BJ (cell line): ENCODE measurements around the gene MYH13. TPM values are rescaled to one million over a fixed set of nuclear protein-coding genes. Genes with fewer than 3 reads are reported as not detected.
A peak's percentile ranks its signal among the peaks of the same experiment; 100 is the strongest.
"Not testable (repeated sequence)": the region's sequence is repeated elsewhere in the genome, so short reads cannot be mapped to it uniquely, and the experiment has no call there.

Source experiments
- CTCF ChIA-PET: fragments of 350-600 bp; formaldehyde crosslinking; extraction: SDS; loops from one replicate; lab custom pipeline; 2021; ENCODE audit warnings: antibody characterized with exemption, inconsistent platforms; lab: Yijun Ruan, JAX
- POLR2A ChIA-PET: fragments of 300-600 bp; sonication (Branson Sonifier 250); formaldehyde crosslinking; extraction: SDS; loops from one replicate; lab custom pipeline; 2021; ENCODE audit warnings: antibody characterized with exemption; lab: Charles Lee
- DNase-seq: peaks from one replicate; pipeline ENCODE4 v3.0.0-alpha.2; 2011; ENCODE audit warnings: low read depth
- H3K27me3 ChIP-seq: 2 replicates; pipeline ENCODE4 v1.6.0; 2011; ENCODE audit warnings: low read length; ENCODE audit not compliant: control insufficient read depth, insufficient read depth
- H3K36me3 ChIP-seq: 2 replicates; pipeline ENCODE4 v1.5.1; 2011; ENCODE audit warnings: low read length; ENCODE audit not compliant: control insufficient read depth, insufficient read depth
- H3K4me3 ChIP-seq: 2 replicates; pipeline ENCODE4 v1.5.1; 2011; ENCODE audit warnings: low read depth, mild to moderate bottlenecking, control low read depth, low read length
- polyA plus RNA-seq: library from polyadenylated mRNA; depleted of rRNA; stranded (reverse); fragments of >200 nt; gene quantifications from 2 replicates; pipeline ENCODE4 v1.2.3, GENCODE V29; 2011
- TF ChIP-seq, protein P1 (sequence below): IDR thresholded peaks from 2 replicates; pipeline ENCODE4 v1.5.1; 2011; ENCODE audit warnings: low read depth, mild to moderate bottlenecking, control low read depth, inconsistent platforms, low read length, moderate library complexity; ENCODE audit not compliant: insufficient read depth

The MYH13 gene
- polyA plus RNA-seq, 1 experiment = not detected

GRCh38 chr17:10295728-10296343 is 77.0 kb downstream of the MYH13 start:
- Histone ChIP-seq H3K27me3 (no peaks in the 10 kb centered on the region), H3K4me3 (no peak overlapping the region), H3K36me3 (no peaks in the 10 kb centered on the region)
- CTCF ChIA-PET = interaction anchor here (0.8 to 9.5 kb wide), 4 partner anchors 19 to 321 kb away, joined by 3 to 121 read pairs (median 3); no protein-coding TSS in a partner anchor
- TF ChIP-seq, protein P1, sequence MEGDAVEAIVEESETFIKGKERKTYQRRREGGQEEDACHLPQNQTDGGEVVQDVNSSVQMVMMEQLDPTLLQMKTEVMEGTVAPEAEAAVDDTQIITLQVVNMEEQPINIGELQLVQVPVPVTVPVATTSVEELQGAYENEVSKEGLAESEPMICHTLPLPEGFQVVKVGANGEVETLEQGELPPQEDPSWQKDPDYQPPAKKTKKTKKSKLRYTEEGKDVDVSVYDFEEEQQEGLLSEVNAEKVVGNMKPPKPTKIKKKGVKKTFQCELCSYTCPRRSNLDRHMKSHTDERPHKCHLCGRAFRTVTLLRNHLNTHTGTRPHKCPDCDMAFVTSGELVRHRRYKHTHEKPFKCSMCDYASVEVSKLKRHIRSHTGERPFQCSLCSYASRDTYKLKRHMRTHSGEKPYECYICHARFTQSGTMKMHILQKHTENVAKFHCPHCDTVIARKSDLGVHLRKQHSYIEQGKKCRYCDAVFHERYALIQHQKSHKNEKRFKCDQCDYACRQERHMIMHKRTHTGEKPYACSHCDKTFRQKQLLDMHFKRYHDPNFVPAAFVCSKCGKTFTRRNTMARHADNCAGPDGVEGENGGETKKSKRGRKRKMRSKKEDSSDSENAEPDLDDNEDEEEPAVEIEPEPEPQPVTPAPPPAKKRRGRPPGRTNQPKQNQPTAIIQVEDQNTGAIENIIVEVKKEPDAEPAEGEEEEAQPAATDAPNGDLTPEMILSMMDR = peak; percentile 71
- POLR2A ChIA-PET = no interaction called here
- DNase-seq = no peak

- no peak for DNase-seq
- no peak overlapping the region for H3K4me3 ChIP-seq
- no peaks in the 10 kb centered on the region for H3K27me3 ChIP-seq
- ChIA-PET CTCF (interaction anchor here (0.7 to 9.5 kb wide), 5 partner anchors 9 to 322 kb away, joined by 3 to 121 read pairs (median 3); no protein-coding TSS in a partner anchor), POLR2A (no interaction called here)
- TF ChIP-seq, protein P1 = no peak
- H3K36me3 ChIP-seq = no peaks in the 10 kb centered on the region
Observed at GRCh38 chr17:10294180-10294579, 78.6 kb downstream of the MYH13 start.

DNA sequence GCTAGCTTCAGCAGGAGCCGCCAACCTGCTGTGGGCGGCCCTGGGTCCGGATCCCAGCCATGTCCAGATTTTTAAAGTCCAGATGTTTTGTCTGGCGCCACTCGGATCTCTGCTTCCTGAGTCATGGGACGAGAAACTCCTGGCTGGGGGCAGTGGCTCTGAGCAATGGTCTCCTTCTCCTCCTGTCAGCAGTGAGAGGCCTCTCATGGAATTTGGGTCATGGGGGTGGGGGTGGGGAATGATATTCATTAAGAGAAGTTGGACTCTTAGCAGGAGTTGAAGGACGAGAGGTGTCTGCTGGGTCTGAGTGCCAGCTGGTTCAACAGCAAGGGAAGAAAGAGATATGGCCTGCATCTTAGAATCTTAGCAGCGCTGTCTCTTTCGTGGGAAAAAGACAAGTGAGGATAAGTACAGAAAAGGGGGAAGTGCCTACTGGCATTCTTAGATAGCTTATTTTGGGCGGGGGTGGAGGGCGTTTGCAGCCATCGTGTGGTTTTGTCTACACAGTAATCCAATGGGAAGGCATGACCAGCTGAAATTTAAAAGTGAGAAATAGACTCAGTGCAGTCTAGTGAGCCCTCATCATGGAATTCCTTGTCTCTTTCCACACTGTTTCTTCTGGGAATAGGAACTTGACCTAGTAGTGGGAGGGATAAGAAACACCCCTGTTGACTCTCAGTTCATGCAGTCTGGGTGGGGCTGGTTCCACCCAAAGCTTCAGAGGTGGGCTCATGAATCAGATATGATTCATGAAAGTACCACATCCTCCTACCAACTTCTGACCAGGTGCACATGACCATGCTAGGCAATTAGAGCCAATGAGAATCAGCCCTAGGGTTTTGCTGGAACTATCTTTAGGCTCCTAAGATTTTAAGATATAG is 80.5 kb downstream of the MYH13 start:
- ChIA-PET CTCF (interaction anchor here (1.0 to 9.5 kb wide), 4 partner anchors 9 to 324 kb away, joined by 3 to 121 read pairs (median 4); no protein-coding TSS in a partner anchor), POLR2A (no interaction called here)
- no peak for DNase-seq
- TF ChIP-seq, protein P1 = no peak
- H3K4me3 ChIP-seq = no peak overlapping the region
- no peaks in the 10 kb centered on the region for H3K27me3 ChIP-seq
- no peaks in the 10 kb centered on the region for H3K36me3 ChIP-seq

DNA sequence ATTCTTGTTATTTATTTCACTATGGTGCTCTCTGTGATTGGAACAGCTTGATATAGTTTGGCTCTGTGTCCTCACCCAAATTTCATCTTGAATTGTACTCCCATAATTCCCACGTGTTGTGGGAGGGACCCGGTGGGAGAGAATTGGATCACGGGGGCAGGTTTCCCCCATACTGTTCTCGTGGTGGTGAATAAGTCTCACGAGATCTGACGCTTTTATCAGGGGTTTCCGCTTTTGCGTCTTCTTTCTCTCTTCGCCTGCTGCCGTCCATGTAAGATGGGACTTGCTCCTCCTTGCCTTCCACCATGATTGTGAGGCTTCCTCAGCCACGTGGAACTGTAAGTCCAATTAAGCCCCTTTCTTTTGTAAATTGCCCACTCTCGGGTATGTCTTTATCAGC is 81.2 kb downstream of the MYH13 start:
- H3K36me3 ChIP-seq, POLR2A ChIA-PET, H3K4me3 ChIP-seq, H3K27me3 ChIP-seq, DNase-seq: not testable (repeated sequence)
- CTCF ChIA-PET = interaction anchor here (1.0 to 9.5 kb wide), 3 partner anchors 8 to 325 kb away, joined by 3 to 121 read pairs (median 5); no protein-coding TSS in a partner anchor

GRCh38 chr17:10290041-10290440 is 82.8 kb downstream of the MYH13 start:
- no peaks in the 10 kb centered on the region for H3K36me3 ChIP-seq
- no peak overlapping the region for H3K4me3 ChIP-seq
- TF ChIP-seq, protein P1 = no peak
- POLR2A ChIA-PET = no interaction called here
- DNase-seq = no peak
- H3K27me3 ChIP-seq = no peaks in the 10 kb centered on the region
- CTCF ChIA-PET = interaction anchor here (9.5 kb wide), 1 partner anchor 326 kb away, joined by 121 read pairs; no protein-coding TSS in a partner anchor
